ENCODE data around the gene RABGAP1. TPM values are rescaled to one million over a fixed set of nuclear protein-coding genes. Genes with fewer than 3 reads are reported as not detected.

The RABGAP1 gene
- polyA plus RNA-seq, 1 donor, result 34.3 TPM

DNA sequence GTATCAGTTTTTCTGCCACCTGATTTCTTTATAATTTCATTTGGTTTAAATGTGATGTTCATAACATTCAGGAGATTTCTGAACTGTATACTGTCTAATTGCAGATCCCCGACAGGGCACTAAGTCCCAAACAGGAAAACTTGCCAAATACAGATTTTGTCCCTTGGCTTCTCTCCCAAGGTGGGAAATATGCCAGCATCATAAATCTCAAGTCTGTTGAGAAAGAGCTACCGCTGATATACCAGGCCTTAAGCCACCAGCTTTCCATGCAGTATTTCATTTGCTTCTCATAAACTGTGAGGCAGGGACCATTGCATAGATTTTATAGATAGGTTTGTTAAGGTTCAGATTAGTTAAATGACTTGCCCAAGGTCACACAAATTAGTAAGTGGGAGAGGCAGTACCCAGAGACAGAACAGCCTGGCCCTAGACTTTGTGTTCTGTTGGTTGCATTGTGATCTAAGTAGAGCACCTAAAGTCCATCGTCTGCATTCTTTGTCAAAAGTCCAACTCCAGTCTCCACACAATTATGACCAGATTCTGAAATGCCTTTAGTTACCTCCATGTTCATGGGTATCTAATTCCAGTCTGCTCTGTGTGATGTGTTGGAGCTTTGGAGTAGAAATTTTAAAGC, 108.9 kb downstream of the RABGAP1 start:
- no peak for DNase-seq

DNA sequence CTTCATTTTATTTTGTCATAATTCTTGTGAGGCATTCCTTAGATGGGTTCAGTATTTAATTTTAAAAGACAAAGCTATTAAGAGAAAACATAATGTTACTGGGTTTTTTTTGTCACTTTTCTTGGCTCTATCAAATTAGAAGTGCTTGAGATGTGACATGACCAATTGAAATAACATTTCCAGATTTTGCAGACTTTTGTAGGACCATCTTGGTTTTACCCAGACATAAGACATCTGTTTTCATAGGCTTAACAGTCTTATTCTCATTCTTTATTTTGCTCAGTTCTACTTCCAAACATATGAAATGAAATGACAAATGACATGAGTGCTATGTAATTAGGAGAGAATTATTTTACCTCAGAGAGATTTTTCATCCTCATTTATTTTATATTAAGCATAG, 112.2 kb downstream of the RABGAP1 start:
- DNase-seq, result no peak

DNA sequence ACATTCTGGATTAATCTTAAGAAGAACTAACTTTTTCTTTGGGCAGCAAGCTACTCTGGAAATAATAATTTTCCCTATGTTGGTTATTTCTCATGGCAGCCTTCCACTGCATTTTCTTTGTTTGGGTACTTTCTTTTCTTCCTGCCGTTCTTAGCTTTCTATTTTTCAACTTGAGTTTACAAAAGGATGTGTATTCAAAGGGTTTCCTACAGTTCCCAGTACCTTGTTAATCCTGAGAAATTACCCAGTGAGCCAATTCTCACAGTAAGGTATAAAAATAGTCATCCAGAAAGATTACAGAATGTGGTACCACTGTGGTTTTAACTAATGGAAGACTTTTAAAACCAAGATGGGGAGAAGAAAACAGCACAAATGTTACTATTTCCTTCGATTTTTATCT, 112.9 kb downstream of the RABGAP1 start:
- DNase-seq, result no peak

DNA sequence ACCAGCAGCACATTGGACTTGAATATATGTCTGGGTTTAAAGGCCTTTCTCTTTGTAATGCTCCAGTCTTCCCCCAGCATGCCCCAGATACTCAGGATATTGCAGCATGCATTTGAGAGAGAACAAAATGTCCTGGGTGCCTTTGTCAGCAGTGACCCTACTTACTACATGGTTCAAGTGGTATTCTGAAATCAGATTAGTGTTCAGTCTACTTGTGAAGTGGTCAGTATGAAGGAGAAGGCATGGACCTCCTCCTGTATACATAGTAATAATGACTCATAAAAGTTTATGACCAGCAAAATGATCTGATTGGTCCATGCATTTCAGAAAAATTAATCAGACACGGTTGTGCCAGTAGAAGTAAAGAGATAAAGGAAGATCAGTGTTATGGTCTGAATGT, 118.0 kb downstream of the RABGAP1 start:
- DNase-seq, result no peak

DNA sequence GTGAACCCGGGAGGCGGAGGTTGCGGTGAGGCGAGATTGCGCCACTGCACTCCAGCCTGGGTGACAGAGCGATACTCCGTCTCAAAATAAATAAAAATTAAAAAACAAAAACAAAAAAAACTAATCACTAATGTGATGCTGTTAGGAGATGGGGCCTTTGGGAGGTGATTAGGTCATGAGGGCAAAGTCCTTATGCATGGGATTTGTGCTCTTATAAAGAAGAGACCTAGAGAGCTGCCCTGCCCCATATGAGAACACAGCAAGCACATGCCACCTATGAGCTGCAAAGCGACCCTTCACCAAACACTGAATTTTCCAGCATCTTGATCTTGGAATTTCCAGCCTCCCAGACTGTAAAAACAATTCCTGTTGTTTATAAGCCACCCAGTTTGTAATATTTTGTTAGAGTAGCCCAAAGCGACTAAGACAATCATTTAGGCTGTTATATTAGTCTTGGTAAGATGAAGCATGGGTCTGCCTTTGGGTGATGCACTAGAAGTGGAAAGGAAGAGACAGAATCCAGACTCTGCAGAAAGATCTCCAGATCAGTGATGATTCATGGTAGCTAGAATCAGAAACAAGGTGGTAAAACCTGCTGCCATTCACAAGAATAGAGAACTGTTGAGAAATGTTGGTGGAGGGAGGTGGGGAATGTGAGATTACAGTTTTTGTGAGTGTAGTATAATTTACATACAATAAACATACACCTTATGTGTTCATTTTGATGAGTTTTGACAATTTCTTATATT, 118.8 kb downstream of the RABGAP1 start:
- no peak for DNase-seq

DNA sequence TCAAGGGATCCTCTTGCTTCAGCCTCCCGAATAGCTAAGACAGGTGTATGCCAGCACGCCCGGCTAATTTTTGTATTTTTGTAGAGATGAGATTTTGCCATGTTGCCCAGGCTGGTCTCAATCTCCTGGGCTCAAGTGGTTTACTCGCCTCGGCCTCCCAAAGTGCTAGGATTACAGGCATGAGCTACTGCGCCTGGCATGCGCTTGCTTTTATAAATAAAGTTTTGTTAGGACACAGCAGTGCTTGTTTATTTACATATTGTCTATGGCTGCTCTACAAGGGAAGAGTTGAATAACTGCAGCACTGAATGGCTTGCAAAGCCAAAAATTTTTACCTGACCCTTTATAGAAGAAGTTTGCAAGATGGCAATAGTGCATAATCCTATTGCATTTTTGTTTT, 120.4 kb downstream of the RABGAP1 start:
- no peak for DNase-seq

DNA sequence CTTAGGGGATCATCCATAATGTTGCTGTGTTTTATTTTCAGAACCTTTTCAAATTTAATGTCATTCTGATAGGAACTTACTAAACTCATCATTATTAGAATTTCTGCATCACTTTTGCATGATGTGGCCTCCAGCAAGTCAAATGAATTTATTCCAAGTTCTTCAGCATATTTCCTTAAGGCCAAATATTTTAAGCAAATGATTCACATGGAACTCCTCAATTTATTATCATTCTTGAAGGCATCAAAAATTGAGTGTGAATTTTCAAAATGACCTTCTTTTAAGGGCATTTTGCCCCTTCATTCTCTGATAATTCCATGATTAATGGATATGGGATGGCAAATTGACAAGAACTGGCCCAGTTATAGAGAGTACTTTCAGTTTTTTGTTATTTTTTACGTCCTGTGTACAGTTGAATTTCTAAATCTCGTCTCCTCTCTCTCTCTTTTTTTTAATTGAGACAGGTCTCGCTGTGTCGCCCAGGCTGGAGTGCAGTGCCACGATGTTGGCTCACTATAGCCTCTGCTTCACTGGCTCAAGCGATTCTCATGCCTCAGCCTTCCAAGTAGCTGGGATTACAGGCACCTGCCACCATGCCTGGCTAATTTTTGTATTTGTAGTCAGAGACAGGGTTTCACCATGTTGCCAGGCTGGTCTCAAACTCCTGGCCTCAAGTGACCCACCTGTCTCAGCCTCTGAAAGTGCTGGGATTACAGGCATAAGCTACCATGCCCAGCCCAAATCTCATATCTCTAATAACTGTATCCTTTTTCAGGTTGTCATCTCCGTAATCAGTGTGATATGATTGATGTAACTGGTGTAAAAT, 121.7 kb downstream of the RABGAP1 start:
- no peak for DNase-seq

DNA sequence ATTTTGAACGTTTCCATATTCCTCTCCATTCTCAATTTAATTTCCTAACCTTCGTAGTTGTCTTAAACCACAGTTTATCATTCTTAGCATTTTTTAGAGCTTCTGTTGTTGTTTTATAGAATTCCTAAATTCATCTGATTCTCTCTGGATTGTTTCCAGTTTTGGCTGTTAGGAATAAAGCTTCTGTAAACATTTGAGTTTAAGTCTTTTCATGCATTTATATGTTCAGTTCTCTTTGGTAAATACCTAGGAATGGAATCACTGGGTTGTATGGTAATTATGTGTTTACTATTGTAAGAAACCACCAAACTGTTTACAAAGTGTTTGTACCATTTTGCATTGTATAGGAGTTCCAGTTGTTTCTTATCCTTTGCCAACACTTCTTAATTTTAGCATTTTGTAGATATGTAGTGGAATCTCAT, 122.4 kb downstream of the RABGAP1 start:
- DNase-seq, result no peak

DNA sequence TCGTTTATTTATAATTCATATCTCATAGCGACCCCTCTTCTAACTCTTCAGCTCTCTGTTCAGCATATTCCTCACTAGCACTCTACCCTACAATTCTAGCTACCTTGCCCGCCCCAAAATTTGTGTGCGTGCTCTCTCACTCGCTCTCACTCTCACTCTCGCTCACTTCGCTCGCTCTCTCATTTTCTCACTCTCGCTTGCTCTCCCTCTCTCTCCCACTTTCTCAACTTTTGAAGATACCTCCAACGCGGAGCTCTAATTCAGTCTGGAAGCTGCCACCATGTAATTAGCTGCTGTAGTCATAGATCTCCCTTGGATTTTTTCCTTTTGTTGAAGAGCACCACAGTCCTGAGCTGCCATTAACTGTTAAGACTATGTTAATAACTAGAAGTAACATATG, 123.1 kb downstream of the RABGAP1 start:
- no peak for DNase-seq

DNA sequence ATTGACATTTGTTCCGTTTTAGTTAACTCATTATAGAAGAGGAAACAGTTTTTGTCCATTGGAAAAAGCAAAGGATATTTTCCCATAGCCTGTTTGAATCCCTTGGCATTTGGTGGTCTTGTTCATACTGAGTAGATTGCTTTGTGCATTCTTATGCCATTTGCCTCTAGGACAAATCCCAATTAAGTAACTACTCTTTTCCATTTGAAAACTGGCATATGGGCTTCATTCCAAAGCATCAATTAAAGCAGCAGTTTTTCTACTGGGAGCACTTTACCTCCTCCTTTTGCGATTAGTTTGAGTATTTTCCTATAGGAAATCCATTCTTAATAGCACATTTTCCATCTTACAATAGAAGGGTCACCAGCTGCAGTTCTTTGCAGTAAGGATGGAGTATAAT, 123.9 kb downstream of the RABGAP1 start:
- DNase-seq, result no peak

DNA sequence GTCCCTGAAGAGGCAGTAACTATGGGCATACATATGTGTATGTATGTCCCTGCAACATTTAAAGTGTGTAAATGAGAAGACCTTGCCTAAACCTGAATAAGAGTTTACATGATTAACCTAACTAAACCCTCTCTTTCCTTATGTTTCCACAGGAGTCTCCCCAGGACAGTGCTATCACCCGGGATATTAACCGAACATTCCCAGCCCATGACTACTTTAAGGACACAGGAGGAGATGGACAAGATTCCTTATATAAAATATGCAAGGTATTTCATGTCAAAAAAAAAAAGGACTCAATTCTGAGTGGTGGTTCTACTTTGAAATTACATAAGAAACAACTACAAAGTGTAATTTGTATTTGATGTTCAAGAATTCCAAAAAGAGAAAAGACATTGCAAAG, 124.4 kb downstream of the RABGAP1 start:
- no peak for DNase-seq

DNA sequence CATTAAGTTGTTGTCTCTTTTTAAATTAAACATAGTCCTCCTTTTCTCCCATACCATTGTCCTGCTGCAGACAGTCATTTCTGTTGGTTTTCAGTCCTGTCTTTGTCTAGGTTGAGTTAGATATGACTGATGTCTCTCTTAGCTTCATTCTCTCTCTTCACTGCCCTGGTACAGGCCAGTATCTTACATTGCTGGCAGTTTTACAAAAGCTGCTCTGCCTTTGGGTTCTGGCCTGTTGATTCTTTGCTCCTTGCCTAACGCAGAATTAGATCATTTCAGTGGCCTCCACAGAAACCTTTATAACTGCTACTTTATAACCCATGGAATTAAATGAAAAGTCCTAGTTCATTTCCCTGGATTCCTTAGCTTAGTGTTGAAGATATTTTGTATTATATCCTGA, 126.3 kb downstream of the RABGAP1 start:
- DNase-seq, result no peak

DNA sequence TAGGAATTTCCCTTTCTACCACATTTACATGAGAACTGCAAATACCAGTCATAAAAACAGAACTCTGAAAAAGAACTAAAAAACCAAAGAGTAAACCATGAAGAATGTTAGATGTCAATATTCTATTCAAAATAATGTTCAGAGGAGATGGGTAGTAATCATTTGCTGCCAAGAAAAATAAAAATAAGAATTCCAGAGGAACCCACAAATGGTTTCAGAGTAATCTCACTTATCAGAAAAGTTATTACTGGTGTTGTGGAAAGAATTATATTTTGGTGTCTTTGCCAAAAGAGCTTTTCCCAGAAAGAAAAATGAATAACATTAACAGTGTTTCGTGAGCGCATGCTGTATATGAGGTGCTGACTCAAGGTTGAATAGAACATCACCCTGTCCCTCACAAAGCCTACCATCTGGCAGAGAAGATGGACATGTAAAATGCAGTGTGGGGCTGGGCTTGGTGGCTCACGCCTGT, 128.2 kb downstream of the RABGAP1 start:
- DNase-seq, result no peak

DNA sequence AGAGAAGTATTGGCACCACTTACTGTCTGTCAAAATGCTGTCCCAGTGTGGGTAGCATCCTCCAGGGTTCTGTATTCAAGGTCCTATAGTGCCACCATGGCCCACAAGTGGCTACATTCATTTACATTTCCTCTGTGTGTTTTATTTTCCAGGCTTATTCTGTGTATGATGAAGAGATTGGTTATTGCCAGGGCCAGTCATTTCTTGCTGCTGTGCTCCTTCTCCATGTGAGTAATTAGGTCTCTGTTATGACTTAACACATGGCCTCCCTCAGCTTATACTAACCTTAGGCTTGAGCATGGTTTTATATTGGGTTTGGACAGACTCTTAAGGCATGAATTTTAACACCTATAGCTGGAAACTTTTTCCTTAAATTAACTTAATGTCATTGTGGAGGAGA, 129.4 kb downstream of the RABGAP1 start:
- no peak for DNase-seq

DNA sequence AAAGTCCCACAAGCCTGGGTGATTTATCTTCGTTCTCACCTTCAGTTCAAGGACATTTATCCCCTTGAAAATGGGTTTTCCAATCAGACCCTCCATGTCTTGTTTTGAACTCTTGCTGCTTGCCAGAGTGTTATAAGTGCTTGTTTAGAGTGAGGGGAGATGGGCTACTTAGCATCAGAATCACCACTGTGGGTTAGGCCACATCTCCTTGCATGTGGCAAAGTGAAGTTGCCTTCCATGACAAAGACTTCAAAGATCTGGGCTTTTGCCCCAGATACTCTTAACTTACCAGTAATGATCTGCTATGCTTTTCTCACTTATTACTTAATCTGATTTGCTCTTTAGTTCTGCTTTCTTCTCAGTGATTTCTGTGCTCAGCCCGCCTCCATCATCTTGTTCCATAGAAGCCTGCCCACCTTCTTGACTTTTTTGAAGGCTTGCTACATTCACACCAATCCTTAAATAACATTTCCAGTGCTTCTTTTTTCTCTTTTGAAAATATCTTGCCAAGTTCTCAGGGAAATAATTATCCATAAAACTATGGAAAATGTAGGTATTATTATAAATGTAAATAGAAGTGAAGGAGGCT, 131.7 kb downstream of the RABGAP1 start:
- no peak for DNase-seq

DNA sequence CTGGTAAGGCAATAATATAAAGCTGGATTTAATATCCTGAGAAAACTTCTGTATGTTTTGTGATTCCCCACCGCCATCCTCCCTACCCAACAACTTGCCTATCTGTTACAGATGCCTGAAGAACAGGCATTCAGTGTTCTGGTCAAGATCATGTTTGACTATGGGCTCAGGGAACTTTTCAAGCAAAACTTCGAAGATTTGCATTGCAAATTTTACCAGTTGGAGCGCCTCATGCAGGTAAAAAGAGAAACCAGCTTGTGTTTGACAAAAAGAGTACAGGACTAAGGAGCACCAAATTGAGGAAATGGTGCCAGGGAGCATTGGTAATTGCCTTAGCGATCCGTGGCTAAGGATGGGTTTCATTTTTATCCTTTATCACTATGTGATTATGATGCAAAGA, 132.6 kb downstream of the RABGAP1 start:
- DNase-seq, result no peak

DNA sequence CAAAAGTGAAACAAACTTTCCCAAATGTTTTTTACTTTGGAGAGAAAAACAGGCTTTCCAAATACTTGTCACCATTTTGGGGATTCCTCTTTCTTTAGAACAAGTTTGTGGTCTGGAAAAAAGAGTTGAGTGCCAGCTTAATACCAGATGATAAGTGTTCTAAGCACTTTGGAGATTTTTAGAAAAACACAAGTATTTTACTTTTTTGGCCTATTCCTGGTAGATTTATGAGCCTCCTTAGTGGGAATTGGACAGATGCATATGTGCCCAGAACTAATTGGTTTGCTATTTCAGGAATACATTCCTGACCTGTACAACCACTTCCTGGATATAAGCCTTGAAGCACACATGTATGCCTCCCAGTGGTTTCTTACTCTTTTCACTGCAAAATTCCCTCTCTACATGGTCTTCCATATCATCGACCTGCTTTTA, 133.2 kb downstream of the RABGAP1 start:
- DNase-seq, result peak; percentile 40

DNA sequence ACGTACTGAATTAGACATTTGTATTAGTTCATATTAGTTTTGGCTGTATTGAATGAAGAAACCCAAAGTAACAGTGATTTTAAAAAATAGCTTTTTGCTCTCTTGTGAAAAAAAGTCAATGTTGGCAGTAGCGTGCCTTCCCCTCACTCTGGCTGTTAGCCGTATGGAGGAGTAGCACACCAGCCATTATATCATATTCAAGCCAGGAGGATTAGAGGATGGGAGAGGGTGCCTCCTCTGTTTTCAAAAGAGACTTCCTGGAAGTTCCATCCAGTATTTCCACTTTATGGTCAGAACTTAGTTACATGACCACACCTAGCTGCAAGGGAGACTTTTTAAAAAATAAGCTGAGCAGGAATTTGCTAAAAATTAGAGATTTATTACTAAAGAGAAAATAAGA, 133.8 kb downstream of the RABGAP1 start:
- DNase-seq, result no peak

DNA sequence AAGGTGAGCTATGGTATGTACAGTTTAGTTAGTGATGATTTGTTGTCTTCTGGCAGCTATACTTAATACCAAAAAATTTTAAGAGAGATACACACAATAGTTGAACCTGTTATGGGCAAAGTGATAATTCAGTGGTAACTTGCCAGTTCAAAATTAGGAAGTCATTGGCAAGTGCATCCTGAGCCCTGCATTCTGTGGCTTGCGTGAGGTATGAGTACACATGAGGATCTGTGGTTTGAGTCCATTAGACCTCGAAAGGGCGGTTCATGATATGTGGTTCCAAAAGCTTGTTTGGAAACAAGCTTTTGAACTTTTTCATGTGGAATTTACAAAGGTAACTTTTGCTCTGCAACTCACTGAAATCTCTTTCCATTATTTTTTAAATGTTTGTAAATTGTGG, 139.6 kb downstream of the RABGAP1 start:
- no peak for DNase-seq

DNA sequence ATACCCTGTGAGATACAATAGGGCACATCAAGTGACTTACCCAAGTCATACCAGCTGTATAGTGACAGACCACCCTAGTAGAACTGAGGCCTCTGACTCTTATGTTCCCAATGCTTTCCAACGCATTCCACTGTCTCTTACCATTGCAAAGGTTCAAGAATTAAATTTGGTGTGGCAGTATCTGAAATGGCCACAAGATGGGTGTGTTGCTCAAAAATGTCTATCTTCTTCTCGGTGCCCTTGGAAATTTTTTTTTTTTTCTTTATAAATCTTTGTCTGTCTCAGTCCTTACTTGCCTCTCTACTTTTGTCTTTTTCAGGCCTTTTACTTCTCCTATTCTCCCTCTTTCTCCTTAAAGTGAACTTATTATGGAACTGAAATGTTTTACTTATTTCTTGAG, 141.0 kb downstream of the RABGAP1 start:
- no peak for DNase-seq

DNA sequence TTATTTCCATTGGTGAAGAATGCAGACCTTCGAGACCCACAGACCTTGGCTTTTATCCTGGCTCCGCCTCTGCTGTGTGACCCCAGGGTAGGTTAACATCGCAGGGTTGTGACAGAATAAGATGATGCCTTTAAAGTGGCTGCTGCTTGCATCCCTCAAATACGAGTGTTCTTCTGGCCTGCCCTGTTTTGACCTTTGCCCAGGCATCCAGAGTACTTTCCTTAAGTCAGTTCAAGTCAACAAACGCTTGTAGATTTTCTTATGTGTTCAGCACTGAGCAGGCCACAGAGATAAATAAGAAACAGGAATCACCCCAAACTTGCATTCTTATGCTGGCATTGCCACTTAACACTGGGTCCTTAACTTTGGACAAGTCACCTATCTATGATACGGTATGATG, 142.9 kb downstream of the RABGAP1 start:
- no peak for DNase-seq

DNA sequence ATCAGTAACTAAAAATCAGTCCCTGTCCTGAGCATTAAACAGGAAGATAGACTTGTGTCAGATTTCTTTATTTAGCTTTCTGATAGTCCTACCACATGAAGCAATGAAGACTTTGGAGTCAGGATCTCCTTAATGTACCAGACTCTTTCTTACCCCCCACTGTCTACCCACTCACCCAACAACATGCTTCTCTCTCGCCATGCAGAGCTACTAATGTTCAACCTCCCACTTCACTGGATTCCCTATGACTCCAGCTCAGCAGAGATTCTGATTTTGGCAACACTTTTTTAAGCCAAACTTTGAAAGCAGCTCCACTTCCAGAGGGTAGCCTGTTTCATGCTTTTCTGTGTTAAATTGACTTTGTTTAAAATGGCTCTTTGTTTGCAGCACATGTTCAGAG, 143.4 kb downstream of the RABGAP1 start:
- no peak for DNase-seq

DNA sequence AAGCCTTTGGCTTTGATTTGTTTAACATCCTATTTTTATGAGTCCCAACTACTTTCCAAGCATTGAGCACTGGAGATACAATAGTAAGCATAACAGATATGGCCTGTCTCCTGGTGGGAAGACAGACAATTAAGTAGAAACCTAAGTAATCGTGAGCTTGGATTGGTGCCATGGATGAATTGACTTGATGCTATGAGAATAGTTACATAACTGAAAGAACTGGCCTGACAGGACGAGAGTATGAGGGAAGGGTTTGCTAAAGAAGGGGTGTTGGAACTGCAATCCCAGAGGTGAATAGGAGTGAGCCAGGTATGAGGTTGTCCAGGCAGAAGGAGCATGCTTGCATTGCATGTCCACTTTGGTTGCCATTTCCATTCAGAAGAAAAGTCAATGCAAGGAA, 145.1 kb downstream of the RABGAP1 start:
- DNase-seq, result no peak

Measured in hindlimb muscle (tissue), 1 donor.